Hepatic stellate cell (primary cell): ENCODE results near the gene SPATA31E1.
A peak's percentile ranks its signal among the peaks of the same experiment; 100 is the strongest.

ENCODE experiments used
- DNase-seq: peaks from one replicate; pipeline ENCODE4 v3.0.0; 2011; ENCODE audit warnings: low spot score

The SPATA31E1 gene

GRCh38 chr9:87863882-87864465 is 18.7 kb upstream of the SPATA31E1 start:
- no peak for DNase-seq

DNA sequence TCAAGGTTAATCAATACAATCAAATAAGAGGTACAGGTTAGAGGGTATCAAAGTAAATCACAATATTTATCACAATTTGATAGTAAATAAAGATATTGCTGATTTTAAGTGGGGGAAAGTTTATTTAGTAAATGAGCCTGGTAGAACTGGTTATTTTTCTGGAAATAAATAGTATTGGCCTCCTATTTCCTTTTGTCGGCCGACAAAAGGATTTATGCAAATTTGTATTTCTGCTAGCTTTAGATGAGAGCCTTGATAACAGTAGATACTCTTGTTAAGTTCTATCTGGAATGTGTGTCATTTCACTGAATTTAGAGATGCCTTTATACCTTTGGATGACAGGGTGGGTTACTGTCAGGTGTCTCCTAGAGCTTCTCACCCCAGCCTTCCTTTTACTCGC is 17.8 kb upstream of the SPATA31E1 start:
- no peak for DNase-seq

GRCh38 chr9:87865626-87866025 is 17.1 kb upstream of the SPATA31E1 start:
- no peak for DNase-seq

DNA sequence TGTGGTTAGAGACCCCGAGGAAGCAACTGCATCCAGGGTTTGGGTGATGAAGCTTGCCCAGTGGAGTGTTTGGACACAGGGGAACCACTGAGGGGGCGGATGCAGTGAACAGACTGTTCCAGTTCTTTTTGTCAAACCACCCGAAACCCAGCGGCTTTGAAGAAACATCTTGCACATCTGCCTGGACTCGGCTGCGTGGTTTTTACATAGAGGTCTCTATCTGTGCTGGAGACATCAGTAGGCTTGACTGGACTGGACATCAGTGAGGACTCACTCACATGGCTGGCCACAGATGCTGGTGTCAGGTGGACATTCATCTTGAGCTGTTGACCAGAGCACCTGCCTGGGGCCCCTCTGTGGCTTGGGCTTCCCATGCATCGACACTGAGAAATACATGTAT is 15.3 kb upstream of the SPATA31E1 start:
- no peak for DNase-seq

GRCh38 chr9:87868175-87868574 is 14.5 kb upstream of the SPATA31E1 start:
- no peak for DNase-seq

GRCh38 chr9:87868635-87869034 is 14.0 kb upstream of the SPATA31E1 start:
- no peak for DNase-seq

GRCh38 chr9:87869082-87869481 is 13.6 kb upstream of the SPATA31E1 start:
- no peak for DNase-seq

- DNase-seq, result no peak
These were observed 11.1 kb upstream of the SPATA31E1 start for GRCh38 chr9:87871425-87872078.

GRCh38 chr9:87872079-87872624 is 10.5 kb upstream of the SPATA31E1 start:
- DNase-seq, result no peak

GRCh38 chr9:87873607-87874303 is 8.9 kb upstream of the SPATA31E1 start:
- no peak for DNase-seq

GRCh38 chr9:87874304-87874623 is 8.4 kb upstream of the SPATA31E1 start:
- DNase-seq, result no peak

DNA sequence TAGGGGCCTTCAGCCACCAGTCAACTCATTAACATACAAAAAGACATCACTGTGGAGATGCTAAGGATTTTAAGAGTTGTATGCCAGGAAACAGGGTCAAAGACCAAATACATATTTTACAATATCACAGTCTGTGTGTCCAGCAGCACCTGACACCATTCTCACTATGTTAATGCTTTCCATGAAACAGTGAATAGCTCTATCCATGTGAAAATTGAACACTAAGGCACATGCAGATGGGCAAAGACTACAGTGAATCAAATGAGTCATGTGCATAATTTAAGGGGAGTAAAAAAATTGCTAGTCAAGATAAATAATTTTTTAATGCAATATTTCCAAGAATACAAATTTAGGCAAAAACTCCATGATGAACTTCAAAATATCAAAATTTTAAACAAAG is 7.6 kb upstream of the SPATA31E1 start:
- DNase-seq, result no peak

GRCh38 chr9:87875831-87876545 is 6.7 kb upstream of the SPATA31E1 start:
- no peak for DNase-seq

GRCh38 chr9:87876708-87877107 is 6.0 kb upstream of the SPATA31E1 start:
- no peak for DNase-seq

DNA sequence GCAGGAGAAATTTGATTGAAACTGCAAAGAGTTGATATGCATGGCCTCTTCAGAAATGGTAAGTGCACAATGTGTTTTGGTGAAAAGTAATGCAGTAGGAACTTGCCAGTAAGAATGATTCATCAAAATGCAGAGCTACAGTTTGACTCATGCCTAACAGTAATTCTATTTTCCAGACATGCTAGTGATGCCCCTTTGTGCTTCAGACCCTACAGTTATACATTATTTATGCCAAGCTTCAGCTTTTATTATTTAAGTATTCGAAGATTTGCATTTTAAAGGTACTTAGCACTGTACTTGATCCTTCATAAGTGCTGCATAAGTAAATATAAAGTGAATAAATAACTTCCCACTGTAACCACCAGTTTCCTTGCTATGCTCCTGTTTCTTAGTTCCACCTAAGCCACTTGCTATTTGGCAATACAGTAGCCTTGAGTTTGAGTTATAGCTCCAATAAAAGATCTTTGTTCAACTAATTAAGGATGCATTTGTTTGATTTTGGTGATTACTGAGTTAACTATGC is 3.6 kb upstream of the SPATA31E1 start:
- peak; percentile 53 for DNase-seq

DNA sequence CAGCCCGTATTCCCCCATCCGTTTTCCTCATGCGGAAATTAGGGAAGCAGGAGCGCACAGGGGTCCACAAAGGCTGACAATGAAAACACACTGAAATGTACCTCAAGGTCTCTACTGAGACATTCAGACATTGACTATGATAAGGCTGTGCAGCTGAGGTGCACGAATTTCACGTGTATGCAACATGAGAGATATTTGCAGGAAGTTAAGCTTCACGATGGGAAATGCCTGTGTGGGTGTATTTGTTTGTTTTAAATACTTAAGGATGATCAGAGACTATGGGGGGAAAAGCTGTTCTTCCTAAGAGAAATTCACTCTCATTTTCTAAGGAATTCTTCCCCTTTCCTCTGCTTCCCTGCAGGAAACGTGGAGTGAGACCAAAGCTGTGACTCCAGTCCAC is 2.6 kb upstream of the SPATA31E1 start:
- no peak for DNase-seq

GRCh38 chr9:87880683-87881082 is 2.0 kb upstream of the SPATA31E1 start:
- no peak for DNase-seq

GRCh38 chr9:87883274-87883673 is 597 bp downstream of the SPATA31E1 start:
- no peak for DNase-seq

- DNase-seq, result no peak
These were observed 1.3 kb downstream of the SPATA31E1 start for GRCh38 chr9:87883990-87884389.

- DNase-seq, result no peak
These were observed 2.1 kb downstream of the SPATA31E1 start for GRCh38 chr9:87884578-87885459.

- DNase-seq, result no peak
These were observed 3.0 kb downstream of the SPATA31E1 start for GRCh38 chr9:87885484-87886189.
